Breast epithelium (tissue), 4 donors: ENCODE results near the gene PRF1. TPM values are rescaled to one million over a fixed set of nuclear protein-coding genes. Genes with fewer than 3 reads are reported as not detected.
"Not testable (repeated sequence)": the region's sequence is repeated elsewhere in the genome, so short reads cannot be mapped to it uniquely, and the experiment has no call there.

Source experiments
- DNase-seq, 2 donors: peaks; one replicate each; pipeline ENCODE4 v3.0.0-alpha.2; 2019; ENCODE audit warnings: low spot score in 2 of 2
- H3K27ac ChIP-seq, 2 donors: fragments of 200-600 bp; sonication (generic) in 1 of 2; one replicate each; pipeline ENCODE4 v1.5.1; 2016 to 2019; ENCODE audit warnings: mild to moderate bottlenecking in 1 of 2
- H3K27me3 ChIP-seq, 2 donors: fragments of 200-600 bp; sonication (generic) in 1 of 2; one replicate each; pipeline versions ENCODE4 v1.5.1 to v1.6.0; 2017 to 2019; ENCODE audit warnings: control low read depth in 1 of 2, mild to moderate bottlenecking in 1 of 2
- H3K36me3 ChIP-seq: fragments of 200-600 bp; one replicate; pipeline ENCODE4 v1.5.1; 2019
- H3K4me1 ChIP-seq, 2 donors: fragments of 200-600 bp; sonication (generic); one replicate each; pipeline ENCODE4 v1.5.1; 2016 to 2019; ENCODE audit warnings: control low read depth in 1 of 2
- H3K4me3 ChIP-seq, 3 donors: fragments of 200-600 bp; sonication (generic); 1 replicate in 2 of 3; 2 replicates in 1 of 3; pipeline ENCODE4 v1.5.1; 2016 to 2019; ENCODE audit warnings: mild to moderate bottlenecking in 3 of 3, moderate library complexity in 2 of 3
- H3K9me3 ChIP-seq, 2 donors: fragments of 200-600 bp; sonication (generic) in 1 of 2; one replicate each; pipeline ENCODE4 v1.5.1; 2016 to 2019; ENCODE audit warnings: control low read depth in 1 of 2
- CTCF ChIP-seq, 3 donors: fragments of 450-650 bp; IDR thresholded peaks; one replicate each; pipeline ENCODE4 v1.5.1; 2016 to 2017; ENCODE audit warnings: antibody characterized with exemption in 3 of 3, mild to moderate bottlenecking in 3 of 3, moderate library complexity in 3 of 3
- POLR2A ChIP-seq: fragments of 450-650 bp; IDR thresholded peaks from one replicate; pipeline ENCODE4 v1.6.1; 2016; ENCODE audit warnings: antibody characterized with exemption, mild to moderate bottlenecking, moderate library complexity
- POLR2AphosphoS5 ChIP-seq, 3 donors: sonication (generic); formaldehyde crosslinking; IDR thresholded peaks; one replicate each; pipeline ENCODE4 v1.6.1; 2017; ENCODE audit warnings: antibody characterized with exemption in 3 of 3
- intact Hi-C: fragments of 100-400 bp; cut with DNase I; formaldehyde crosslinking; loops from one replicate; pipeline ENCODE4 v1.15.1; 2023; ENCODE audit warnings: low total_unique reads
- total RNA-seq, 3 donors: library from RNA; depleted of rRNA; stranded (reverse); fragments of >200 nt; gene quantifications; one replicate each; pipeline ENCODE4 v1.1.0, GENCODE V29; 2016

Gene PRF1
- total RNA-seq, 3 donors from 2014 or later: 2.2 to 4.3 (median 2.2) TPM

GRCh38 chr10:70648427-70648826 is 45.9 kb upstream of the PRF1 start:
- DNase-seq: no peak
- no peaks in the 10 kb centered on the region for H3K27me3 ChIP-seq
- H3K36me3 ChIP-seq: no peaks in the 10 kb centered on the region
- H3K4me3 ChIP-seq: no peak overlapping the region
- H3K4me1 ChIP-seq: no peaks in the 10 kb centered on the region
- intact Hi-C loops: no loop called here
- no peak overlapping the region for H3K27ac ChIP-seq
- peaks cover 12 to 44% of the 10 kb centered on the region in 2 donors for H3K9me3 ChIP-seq
- no peak for TF ChIP-seq CTCF (IDR thresholded peaks at IDR 0.05)
- no peak for TF ChIP-seq POLR2A
- no peak for TF ChIP-seq POLR2AphosphoS5 (IDR thresholded peaks at IDR 0.05)

- intact Hi-C loops: no loop called here
- no peak for TF ChIP-seq POLR2A
- no peak for TF ChIP-seq CTCF (IDR thresholded peaks at IDR 0.05)
- no peak for TF ChIP-seq POLR2AphosphoS5 (IDR thresholded peaks at IDR 0.05)
- DNase-seq: no peak
- Histone ChIP-seq H3K4me1 (no peaks in the 10 kb centered on the region), H3K4me3 (no peak overlapping the region), H3K9me3 (peaks cover 12 to 42% of the 10 kb centered on the region in 2 donors), H3K36me3 (no peaks in the 10 kb centered on the region), H3K27ac (no peak overlapping the region), H3K27me3 (no peaks in the 10 kb centered on the region)
Measured at GRCh38 chr10:70647086-70647485, 44.5 kb upstream of the PRF1 start.

DNA sequence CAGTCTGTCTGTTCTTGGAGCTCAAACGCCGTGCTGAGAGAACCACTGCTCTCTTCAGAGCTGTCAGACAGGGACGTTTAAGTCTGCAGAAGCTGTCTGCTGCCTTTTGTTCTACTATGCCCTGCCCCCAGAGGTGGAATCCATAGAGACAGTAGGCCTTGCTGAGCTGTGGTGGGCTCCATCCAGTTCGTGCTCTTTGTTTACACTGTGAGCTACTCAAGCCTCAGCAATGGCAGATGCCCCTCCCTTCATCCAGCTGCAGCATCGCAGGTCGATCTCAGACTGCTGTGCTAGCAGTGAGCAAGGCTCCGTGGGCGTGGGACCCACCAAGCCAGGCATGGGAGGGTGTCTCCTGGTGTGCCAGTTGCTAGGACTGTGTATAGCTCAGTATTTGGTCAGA is 42.4 kb upstream of the PRF1 start:
- DNase-seq, intact Hi-C loops, H3K27ac ChIP-seq, H3K36me3 ChIP-seq, H3K27me3 ChIP-seq, H3K4me3 ChIP-seq, H3K4me1 ChIP-seq: not testable (repeated sequence)
- peaks cover 0 to 22% of the 10 kb centered on the region in 2 donors for H3K9me3 ChIP-seq

GRCh38 chr10:70643272-70643671 is 40.7 kb upstream of the PRF1 start:
- DNase-seq, H3K27me3 ChIP-seq, H3K36me3 ChIP-seq, H3K4me1 ChIP-seq, H3K27ac ChIP-seq, H3K4me3 ChIP-seq, H3K9me3 ChIP-seq, intact Hi-C loops: not testable (repeated sequence)

- intact Hi-C loops, DNase-seq, H3K4me3 ChIP-seq, H3K4me1 ChIP-seq, H3K27ac ChIP-seq, H3K27me3 ChIP-seq, H3K9me3 ChIP-seq, H3K36me3 ChIP-seq: not testable (repeated sequence)
Measured at GRCh38 chr10:70639640-70640383, 37.3 kb upstream of the PRF1 start.

GRCh38 chr10:70634515-70634914 is 32.0 kb upstream of the PRF1 start:
- intact Hi-C loops, H3K36me3 ChIP-seq, H3K4me1 ChIP-seq, H3K4me3 ChIP-seq, H3K27me3 ChIP-seq, H3K9me3 ChIP-seq, DNase-seq, H3K27ac ChIP-seq: not testable (repeated sequence)

GRCh38 chr10:70634011-70634410 is 31.5 kb upstream of the PRF1 start:
- TF ChIP-seq CTCF (IDR thresholded peaks at IDR 0.05) (no peak), POLR2AphosphoS5 (IDR thresholded peaks at IDR 0.05) (no peak)
- Histone ChIP-seq H3K9me3 (peaks cover 0 to 8% of the 10 kb centered on the region in 2 donors), H3K27me3 (no peaks in the 10 kb centered on the region), H3K4me3 (no peak overlapping the region), H3K36me3 (no peaks in the 10 kb centered on the region), H3K27ac (no peak overlapping the region), H3K4me1 (no peaks in the 10 kb centered on the region)
- no peak for DNase-seq
- intact Hi-C loops: no loop called here

GRCh38 chr10:70631735-70632134 is 29.2 kb upstream of the PRF1 start:
- H3K9me3 ChIP-seq, DNase-seq, H3K4me1 ChIP-seq, H3K27me3 ChIP-seq, intact Hi-C loops, H3K36me3 ChIP-seq, H3K4me3 ChIP-seq, H3K27ac ChIP-seq: not testable (repeated sequence)
